LNCaP clone FGC (cell line): ENCODE measurements around the gene ZYG11B.
"Not testable (repeated sequence)": the region's sequence is repeated elsewhere in the genome, so short reads cannot be mapped to it uniquely, and the experiment has no call there.

Source experiments
- DNase-seq: peaks from one replicate; pipeline ENCODE4 v3.0.0-alpha.2; 2011; ENCODE audit warnings: low read depth
- H3K4me3 ChIP-seq: 2 replicates; pipeline ENCODE4 v1.5.1; 2011; ENCODE audit warnings: mild to moderate bottlenecking, low read depth, low read length, control low read depth
- CTCF ChIP-seq: IDR thresholded peaks from 2 replicates; pipeline ENCODE4 v1.5.1; 2012; ENCODE audit warnings: mild to moderate bottlenecking; ENCODE audit not compliant: control insufficient read depth, insufficient read depth; ENCODE audit errors: extremely low read depth

Gene ZYG11B

DNA sequence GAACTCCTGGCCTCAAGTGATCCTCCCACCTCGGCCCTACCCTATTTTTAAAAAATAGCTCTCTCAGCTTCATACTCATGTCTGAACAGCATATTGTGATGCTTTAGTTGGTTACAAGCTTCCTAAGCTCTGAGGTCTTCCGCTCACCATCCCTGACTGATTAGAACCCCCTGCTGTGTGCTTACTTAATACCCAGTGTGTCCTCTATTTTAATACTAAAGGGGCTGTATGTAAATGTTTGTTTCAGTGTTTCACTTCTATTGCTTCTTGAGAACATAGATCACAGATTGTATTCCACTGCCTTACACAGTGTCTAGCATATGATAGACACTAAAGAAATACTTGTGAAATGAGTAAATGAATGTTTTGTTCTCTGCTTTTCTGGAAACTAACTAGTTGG is 29.8 kb downstream of the ZYG11B start:
- no peak for DNase-seq
- H3K4me3 ChIP-seq, result no peak overlapping the region
- TF ChIP-seq CTCF, result no peak

DNA sequence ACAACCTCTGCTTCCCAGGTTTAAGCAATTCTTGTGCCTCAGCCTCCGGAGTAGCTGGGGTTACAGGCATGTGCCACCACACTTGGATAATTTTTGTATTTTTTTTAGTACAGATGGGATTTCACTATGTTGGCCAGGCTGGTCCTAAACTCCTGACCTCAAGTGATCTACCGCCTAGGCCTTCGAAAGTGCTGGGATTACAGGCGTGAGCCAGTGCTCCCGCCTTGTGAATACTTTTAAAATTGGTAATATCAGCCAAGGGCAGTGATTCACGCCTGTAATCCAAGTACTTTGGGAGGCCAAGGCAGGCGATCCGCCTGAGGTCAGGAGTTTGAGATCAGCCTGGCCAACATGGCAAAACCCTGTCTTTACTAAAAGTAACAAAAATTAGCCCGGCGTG is 33.7 kb downstream of the ZYG11B start:
- TF ChIP-seq CTCF, result no peak
- DNase-seq, result no peak
- no peak overlapping the region for H3K4me3 ChIP-seq

GRCh38 chr1:52767596-52768280 is 41.5 kb downstream of the ZYG11B start:
- TF ChIP-seq CTCF, result no peak
- no peak overlapping the region for H3K4me3 ChIP-seq
- DNase-seq, result no peak

- DNase-seq, result no peak
- TF ChIP-seq CTCF, result no peak
- H3K4me3 ChIP-seq, result no peak overlapping the region
Measured at GRCh38 chr1:52769346-52770033, 43.2 kb downstream of the ZYG11B start.

- TF ChIP-seq CTCF, result no peak
- H3K4me3 ChIP-seq, result no peak overlapping the region
- no peak for DNase-seq
Measured at GRCh38 chr1:52771384-52771783, 45.1 kb downstream of the ZYG11B start.

- no peak overlapping the region for H3K4me3 ChIP-seq
- no peak for DNase-seq
- no peak for TF ChIP-seq CTCF
Measured at GRCh38 chr1:52786148-52786547, 59.9 kb downstream of the ZYG11B start.

DNA sequence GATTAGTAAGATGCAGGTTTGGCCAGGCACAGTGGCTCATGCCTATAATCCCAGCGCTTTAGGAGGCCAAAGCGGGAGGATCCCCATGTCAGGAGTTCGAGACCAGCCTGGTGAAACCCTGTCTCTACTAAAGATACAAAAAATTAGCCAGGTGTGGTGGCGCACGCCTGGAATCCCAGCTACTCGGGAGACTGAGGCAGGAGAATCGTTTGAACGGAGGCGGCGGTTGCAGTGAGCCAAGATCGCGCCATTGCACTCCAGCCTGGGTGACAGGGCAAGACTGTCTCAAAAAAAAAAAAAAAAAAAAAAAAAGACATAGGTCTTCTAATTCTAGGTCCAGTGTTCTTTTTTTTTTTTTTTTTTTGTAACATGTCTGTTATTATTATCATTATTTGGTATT is 64.2 kb downstream of the ZYG11B start:
- DNase-seq, H3K4me3 ChIP-seq: not testable (repeated sequence)
